Measurements from ENCODE around the gene RGL3.

DNA sequence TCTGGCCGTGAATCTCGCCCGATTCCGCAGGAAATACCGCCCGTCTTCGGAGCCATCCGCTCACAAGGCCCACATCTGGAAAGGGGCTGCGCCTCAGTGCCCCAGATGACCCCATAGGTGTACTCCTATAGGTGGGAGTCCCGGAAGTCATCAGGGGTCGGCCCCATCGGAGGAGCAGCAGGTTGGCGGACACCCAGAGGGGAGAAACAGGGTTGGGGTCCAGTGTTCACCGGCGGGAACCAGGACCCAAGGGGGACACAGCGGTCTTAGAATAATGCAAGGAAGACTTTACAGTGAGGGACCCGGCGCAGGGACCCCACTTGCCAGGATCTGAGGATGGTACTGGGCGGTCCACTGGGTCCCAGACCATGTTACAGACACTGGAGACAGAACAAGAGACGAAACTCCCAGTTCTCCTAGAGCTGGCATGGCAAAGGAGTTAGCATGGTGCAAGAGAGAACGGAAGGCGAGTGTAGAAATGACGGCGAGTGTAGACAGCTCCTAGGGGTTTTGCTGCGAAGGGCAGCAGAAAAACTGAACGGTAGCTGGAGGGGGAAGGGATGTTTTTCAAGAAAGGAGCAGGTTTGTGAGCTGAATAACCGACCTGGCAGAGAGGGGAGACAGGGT lies 4.2 kb upstream of the RGL3 start:
- TF ChIP-seq, protein P1, sequence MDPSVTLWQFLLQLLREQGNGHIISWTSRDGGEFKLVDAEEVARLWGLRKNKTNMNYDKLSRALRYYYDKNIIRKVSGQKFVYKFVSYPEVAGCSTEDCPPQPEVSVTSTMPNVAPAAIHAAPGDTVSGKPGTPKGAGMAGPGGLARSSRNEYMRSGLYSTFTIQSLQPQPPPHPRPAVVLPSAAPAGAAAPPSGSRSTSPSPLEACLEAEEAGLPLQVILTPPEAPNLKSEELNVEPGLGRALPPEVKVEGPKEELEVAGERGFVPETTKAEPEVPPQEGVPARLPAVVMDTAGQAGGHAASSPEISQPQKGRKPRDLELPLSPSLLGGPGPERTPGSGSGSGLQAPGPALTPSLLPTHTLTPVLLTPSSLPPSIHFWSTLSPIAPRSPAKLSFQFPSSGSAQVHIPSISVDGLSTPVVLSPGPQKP (IDR thresholded peaks at IDR 0.05; ENCODE audit: borderline replicate concordance, low read depth, low read length), result no peak
- TF ChIP-seq, protein P2, sequence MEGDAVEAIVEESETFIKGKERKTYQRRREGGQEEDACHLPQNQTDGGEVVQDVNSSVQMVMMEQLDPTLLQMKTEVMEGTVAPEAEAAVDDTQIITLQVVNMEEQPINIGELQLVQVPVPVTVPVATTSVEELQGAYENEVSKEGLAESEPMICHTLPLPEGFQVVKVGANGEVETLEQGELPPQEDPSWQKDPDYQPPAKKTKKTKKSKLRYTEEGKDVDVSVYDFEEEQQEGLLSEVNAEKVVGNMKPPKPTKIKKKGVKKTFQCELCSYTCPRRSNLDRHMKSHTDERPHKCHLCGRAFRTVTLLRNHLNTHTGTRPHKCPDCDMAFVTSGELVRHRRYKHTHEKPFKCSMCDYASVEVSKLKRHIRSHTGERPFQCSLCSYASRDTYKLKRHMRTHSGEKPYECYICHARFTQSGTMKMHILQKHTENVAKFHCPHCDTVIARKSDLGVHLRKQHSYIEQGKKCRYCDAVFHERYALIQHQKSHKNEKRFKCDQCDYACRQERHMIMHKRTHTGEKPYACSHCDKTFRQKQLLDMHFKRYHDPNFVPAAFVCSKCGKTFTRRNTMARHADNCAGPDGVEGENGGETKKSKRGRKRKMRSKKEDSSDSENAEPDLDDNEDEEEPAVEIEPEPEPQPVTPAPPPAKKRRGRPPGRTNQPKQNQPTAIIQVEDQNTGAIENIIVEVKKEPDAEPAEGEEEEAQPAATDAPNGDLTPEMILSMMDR (conservative IDR thresholded peaks at IDR 0.05; ENCODE audit: low read depth, low read length), result no peak
- no peak for TF ChIP-seq RFX5 (IDR thresholded peaks at IDR 0.05; ENCODE audit: low read depth, low read length)
- TF ChIP-seq RAD21 (IDR thresholded peaks at IDR 0.05; ENCODE audit: low read length), result no peak
- TF ChIP-seq, protein P3, sequence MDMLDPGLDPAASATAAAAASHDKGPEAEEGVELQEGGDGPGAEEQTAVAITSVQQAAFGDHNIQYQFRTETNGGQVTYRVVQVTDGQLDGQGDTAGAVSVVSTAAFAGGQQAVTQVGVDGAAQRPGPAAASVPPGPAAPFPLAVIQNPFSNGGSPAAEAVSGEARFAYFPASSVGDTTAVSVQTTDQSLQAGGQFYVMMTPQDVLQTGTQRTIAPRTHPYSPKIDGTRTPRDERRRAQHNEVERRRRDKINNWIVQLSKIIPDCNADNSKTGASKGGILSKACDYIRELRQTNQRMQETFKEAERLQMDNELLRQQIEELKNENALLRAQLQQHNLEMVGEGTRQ (IDR thresholded peaks at IDR 0.05; ENCODE audit: low read depth, low read length), result no peak
- TF ChIP-seq RCOR1 (IDR thresholded peaks at IDR 0.05; ENCODE audit: insufficient replicate concordance, low read length), result no peak
- TF ChIP-seq POLR2A (IDR thresholded peaks at IDR 0.05; ENCODE audit: low read depth, low read length), result no peak
- TF ChIP-seq BHLHE40 (IDR thresholded peaks at IDR 0.05; ENCODE audit: low read depth, low read length), result no peak
- TF ChIP-seq MXI1 (IDR thresholded peaks at IDR 0.05; ENCODE audit: borderline replicate concordance, low read depth, low read length), result no peak
- no peak for TF ChIP-seq NFE2L2 (IDR thresholded peaks at IDR 0.05; ENCODE audit: low read depth, low read length)

Measured in IMR-90 (cell line).